Body of pancreas (tissue), 4 donors: Measurements from ENCODE around the gene FRMPD3.

Experiments
- CTCF ChIP-seq, 7 experiments: fragments of 450-650 bp in 4 of 7; fragments of 200-600 bp in 3 of 7; sonication (generic) in 3 of 7; IDR thresholded peaks; one replicate each; pipeline ENCODE4 v1.5.1; 2016 to 2019; ENCODE audit warnings: antibody characterized with exemption in 7 of 7
- POLR2A ChIP-seq, 3 donors: fragments of 450-650 bp; IDR thresholded peaks; one replicate each; pipeline ENCODE4 v1.6.1; 2016; ENCODE audit warnings: antibody characterized with exemption in 3 of 3, mild to moderate bottlenecking in 2 of 3

GRCh38 chrX:107496786-107497185 is 47.3 kb downstream of the FRMPD3 start:
- no peak for TF ChIP-seq POLR2A (IDR thresholded peaks at IDR 0.05)
- TF ChIP-seq CTCF (IDR thresholded peaks at IDR 0.05) = no peak
